ENCODE results near the gene SERPINE1. TPM values are rescaled to one million over a fixed set of nuclear protein-coding genes. Genes with fewer than 3 reads are reported as not detected.

Gene SERPINE1
- total RNA-seq, 4 donors from 2014 or later = 6.7 to 22.9 (median 13.0) TPM

DNA sequence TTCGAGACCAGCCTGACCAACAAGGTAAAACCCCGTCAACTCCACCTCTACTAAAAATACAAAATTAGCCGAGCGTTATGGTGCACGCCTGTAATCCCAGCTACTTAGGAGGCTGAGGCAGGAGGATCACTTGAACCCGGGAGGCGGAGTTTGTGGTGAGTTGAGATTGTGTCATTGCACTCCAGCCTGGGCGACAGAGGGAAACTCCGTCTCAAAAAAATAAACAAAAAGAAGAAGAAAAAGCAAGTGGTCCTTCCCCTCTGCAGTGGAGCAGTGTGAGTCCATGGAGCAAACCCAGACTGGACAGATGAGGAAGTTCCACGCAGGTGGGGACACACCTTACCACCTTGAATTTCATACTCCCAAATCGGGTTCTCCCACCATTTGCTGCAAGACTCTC, 13.1 kb upstream of the SERPINE1 start:
- no peak overlapping the region for H3K27ac ChIP-seq
- no peaks in the 10 kb centered on the region for H3K9me3 ChIP-seq
- TF ChIP-seq EP300 (IDR thresholded peaks at IDR 0.05) (no peak), POLR2A (IDR thresholded peaks at IDR 0.05) (no peak), POLR2AphosphoS5 (IDR thresholded peaks at IDR 0.05) (no peak)
- TF ChIP-seq, protein P1, sequence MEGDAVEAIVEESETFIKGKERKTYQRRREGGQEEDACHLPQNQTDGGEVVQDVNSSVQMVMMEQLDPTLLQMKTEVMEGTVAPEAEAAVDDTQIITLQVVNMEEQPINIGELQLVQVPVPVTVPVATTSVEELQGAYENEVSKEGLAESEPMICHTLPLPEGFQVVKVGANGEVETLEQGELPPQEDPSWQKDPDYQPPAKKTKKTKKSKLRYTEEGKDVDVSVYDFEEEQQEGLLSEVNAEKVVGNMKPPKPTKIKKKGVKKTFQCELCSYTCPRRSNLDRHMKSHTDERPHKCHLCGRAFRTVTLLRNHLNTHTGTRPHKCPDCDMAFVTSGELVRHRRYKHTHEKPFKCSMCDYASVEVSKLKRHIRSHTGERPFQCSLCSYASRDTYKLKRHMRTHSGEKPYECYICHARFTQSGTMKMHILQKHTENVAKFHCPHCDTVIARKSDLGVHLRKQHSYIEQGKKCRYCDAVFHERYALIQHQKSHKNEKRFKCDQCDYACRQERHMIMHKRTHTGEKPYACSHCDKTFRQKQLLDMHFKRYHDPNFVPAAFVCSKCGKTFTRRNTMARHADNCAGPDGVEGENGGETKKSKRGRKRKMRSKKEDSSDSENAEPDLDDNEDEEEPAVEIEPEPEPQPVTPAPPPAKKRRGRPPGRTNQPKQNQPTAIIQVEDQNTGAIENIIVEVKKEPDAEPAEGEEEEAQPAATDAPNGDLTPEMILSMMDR (IDR thresholded peaks at IDR 0.05) = no peak
- H3K36me3 ChIP-seq = no peaks in the 10 kb centered on the region
- DNase-seq (ENCODE audit: low spot score in 2 of 2) = no peak
- peaks cover 11% of the 10 kb centered on the region for H3K4me1 ChIP-seq
- 86% methylated on average over 11 of the region's 11 CpGs for WGBS
- H3K4me3 ChIP-seq = no peak overlapping the region
- H3K27me3 ChIP-seq = no peaks in the 10 kb centered on the region

DNA sequence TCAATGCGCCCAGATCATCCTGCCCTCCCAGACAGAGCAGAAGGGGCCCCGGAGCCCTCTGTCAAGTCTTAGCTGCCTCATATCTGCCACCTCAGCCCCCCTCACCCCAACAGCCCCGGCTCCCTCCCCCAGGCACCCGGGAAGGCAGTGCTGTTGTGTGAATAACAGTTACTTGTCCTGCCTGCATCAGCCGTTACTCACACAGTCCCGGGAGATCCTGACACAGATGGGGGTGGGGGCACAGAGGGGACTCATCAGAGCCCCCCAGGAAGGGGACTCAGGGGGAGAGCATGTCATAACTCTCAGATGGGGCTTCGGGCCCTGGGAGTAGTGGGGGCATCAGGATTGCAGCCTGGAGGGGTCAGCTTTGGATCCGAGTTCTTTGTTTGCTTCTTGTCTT, 12.4 kb upstream of the SERPINE1 start:
- TF ChIP-seq, protein P1 (IDR thresholded peaks at IDR 0.05) = no peak
- H3K27ac ChIP-seq = no peak overlapping the region

DNA sequence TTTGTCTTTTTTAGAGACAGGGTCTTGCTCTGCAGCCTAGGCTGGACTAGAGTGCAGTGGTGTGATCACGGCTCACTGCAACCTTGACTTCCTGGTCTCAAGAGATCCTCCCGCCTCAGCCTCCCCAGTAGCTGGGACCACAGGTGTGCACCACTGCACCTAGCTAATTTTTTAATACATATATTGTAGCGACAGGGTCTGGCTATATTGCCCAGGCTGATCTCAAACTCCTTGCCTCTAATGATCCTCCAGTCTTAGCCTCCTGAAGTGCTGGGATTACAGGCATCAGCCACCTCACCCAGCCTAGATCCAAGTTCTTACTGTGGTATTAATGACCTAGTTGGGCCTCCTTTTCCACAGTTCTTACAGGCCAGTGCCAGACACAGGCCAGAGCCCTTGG, 11.7 kb upstream of the SERPINE1 start:
- no peaks in the 10 kb centered on the region for H3K36me3 ChIP-seq
- DNase-seq (ENCODE audit: low spot score in 2 of 2) = no peak
- no peak overlapping the region for H3K4me3 ChIP-seq
- WGBS = 94% methylated on average over 3 of the region's 3 CpGs
- H3K27ac ChIP-seq = no peak overlapping the region
- TF ChIP-seq POLR2A (IDR thresholded peaks at IDR 0.05) (no peak), POLR2AphosphoS5 (IDR thresholded peaks at IDR 0.05) (no peak), EP300 (IDR thresholded peaks at IDR 0.05) (no peak)
- TF ChIP-seq, protein P1 (IDR thresholded peaks at IDR 0.05) = no peak
- H3K4me1 ChIP-seq = no peaks in the 10 kb centered on the region
- H3K27me3 ChIP-seq = no peaks in the 10 kb centered on the region
- H3K9me3 ChIP-seq = no peaks in the 10 kb centered on the region

More for the DNA sequence above, 12.4 kb upstream of the SERPINE1 start:
- Histone ChIP-seq H3K36me3 (no peaks in the 10 kb centered on the region), H3K27me3 (no peaks in the 10 kb centered on the region), H3K4me1 (peaks cover 4% of the 10 kb centered on the region), H3K9me3 (no peaks in the 10 kb centered on the region), H3K4me3 (no peak overlapping the region)
- DNase-seq (ENCODE audit: low spot score in 2 of 2) = no peak
- 52% methylated on average over 8 of the region's 8 CpGs for WGBS

DNA sequence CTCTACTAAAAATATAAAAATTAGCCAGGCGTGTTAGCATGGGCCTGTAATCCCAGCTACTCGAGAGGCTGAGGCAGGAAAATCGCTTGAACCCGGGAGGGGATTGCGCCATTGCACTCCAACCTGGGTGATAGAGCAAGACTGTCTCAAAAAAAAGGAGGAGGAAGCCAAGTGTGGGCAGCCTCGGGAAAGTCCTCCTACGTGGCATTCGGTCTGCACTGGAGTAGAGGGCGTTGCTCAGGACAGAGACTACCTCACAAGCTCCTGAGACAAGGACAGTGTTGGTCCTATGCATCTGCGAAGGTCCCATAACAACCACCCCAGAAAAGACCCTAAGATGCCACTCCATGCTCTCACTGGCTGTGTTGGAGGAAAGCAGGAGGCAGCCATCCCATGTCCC, 10.0 kb upstream of the SERPINE1 start:
- H3K27ac ChIP-seq = no peak overlapping the region
- H3K4me1 ChIP-seq = peaks cover 6% of the 10 kb centered on the region

DNA sequence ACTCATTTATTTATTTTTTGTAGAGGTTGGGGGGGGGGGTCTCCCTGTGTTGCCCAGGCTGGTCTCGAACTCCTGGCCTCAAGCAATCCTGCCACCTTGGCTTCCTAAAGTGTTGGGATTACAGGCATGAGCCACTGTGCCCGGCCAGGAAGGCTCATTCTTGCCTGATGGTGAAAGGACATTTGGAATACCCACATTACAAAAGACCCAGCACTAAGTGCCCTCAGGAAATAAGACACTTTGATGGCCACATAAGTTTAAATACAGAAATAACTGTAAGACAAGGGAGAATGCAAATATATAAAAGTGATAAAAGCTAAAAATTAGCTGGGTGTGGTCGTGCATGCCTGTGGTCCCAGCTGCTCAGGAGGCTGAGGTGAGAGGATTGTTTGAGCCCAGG, 8.0 kb upstream of the SERPINE1 start:
- H3K36me3 ChIP-seq = no peaks in the 10 kb centered on the region
- TF ChIP-seq, protein P1 (IDR thresholded peaks at IDR 0.05) = no peak
- TF ChIP-seq EP300 (IDR thresholded peaks at IDR 0.05) (no peak), POLR2A (IDR thresholded peaks at IDR 0.05) (no peak), POLR2AphosphoS5 (IDR thresholded peaks at IDR 0.05) (no peak)
- H3K27ac ChIP-seq = no peak overlapping the region
- peaks cover 20% of the 10 kb centered on the region for H3K4me1 ChIP-seq
- no peak for DNase-seq (ENCODE audit: low spot score in 2 of 2)
- 93% methylated on average over 3 of the region's 3 CpGs for WGBS
- H3K4me3 ChIP-seq = no peak overlapping the region
- no peaks in the 10 kb centered on the region for H3K9me3 ChIP-seq
- H3K27me3 ChIP-seq = no peaks in the 10 kb centered on the region

More for the DNA sequence above, 10.0 kb upstream of the SERPINE1 start:
- Histone ChIP-seq H3K27me3 (no peaks in the 10 kb centered on the region), H3K4me3 (no peak overlapping the region), H3K36me3 (no peaks in the 10 kb centered on the region), H3K9me3 (no peaks in the 10 kb centered on the region)
- no peak for TF ChIP-seq EP300 (IDR thresholded peaks at IDR 0.05)
- no peak for TF ChIP-seq POLR2AphosphoS5 (IDR thresholded peaks at IDR 0.05)
- no peak for TF ChIP-seq POLR2A (IDR thresholded peaks at IDR 0.05)
- TF ChIP-seq, protein P1 (IDR thresholded peaks at IDR 0.05) = no peak
- DNase-seq (ENCODE audit: low spot score in 2 of 2) = no peak
- WGBS = 86% methylated on average over 10 of the region's 10 CpGs

All from suprapubic skin (tissue), 4 donors.